CD4-positive, alpha-beta T cell (primary cell): Measurements from ENCODE around the gene CASP10. TPM values are rescaled to one million over a fixed set of nuclear protein-coding genes. Genes with fewer than 3 reads are reported as not detected.

Experiments
- ATAC-seq: fragments of 200-7000 bp; cut with Tn5 transposase; one replicate; pipeline ENCODE4 v1.10.0; 2022; ENCODE audit warnings: mild to moderate bottlenecking; ENCODE audit not compliant: poor library complexity
- CTCF ChIA-PET: fragments of 350-600 bp; sonication (Branson Sonifier 250); formaldehyde crosslinking; loops from one replicate; lab custom pipeline; 2021; ENCODE audit warnings: antibody characterized with exemption, inconsistent platforms; lab: Charles Lee
- POLR2A ChIA-PET: fragments of 350-600 bp; sonication (Branson Sonifier 250); formaldehyde crosslinking; loops from one replicate; lab custom pipeline; 2021; ENCODE audit warnings: antibody characterized with exemption, inconsistent platforms; lab: Charles Lee
- DNase-seq, 14 experiments: peaks; one replicate each; pipeline ENCODE4 v3.0.0-alpha.2; 2013 to 2020; ENCODE audit warnings: mixed read lengths in 2 of 14
- H3K27ac ChIP-seq, 2 donors: one replicate each; pipeline versions ENCODE4 v1.5.1 to v1.7.0; 2013; ENCODE audit warnings: low read length in 2 of 2, low read depth in 1 of 2, mild to moderate bottlenecking in 1 of 2
- H3K27me3 ChIP-seq, 2 experiments: 1 replicate in 1 of 2; 2 replicates in 1 of 2; pipeline versions ENCODE4 v1.6.1 to v1.7.0; 2013; ENCODE audit warnings: low read length in 2 of 2, control low read depth in 1 of 2, mild to moderate bottlenecking in 1 of 2, moderate library complexity in 1 of 2; ENCODE audit not compliant: insufficient read depth in 2 of 2, control insufficient read depth in 1 of 2
- H3K36me3 ChIP-seq: one replicate; pipeline ENCODE4 v1.6.1; 2013; ENCODE audit warnings: low read length, control low read depth; ENCODE audit not compliant: insufficient read depth
- H3K4me1 ChIP-seq: one replicate; pipeline ENCODE4 v1.6.1; 2013; ENCODE audit warnings: low read length, control low read depth; ENCODE audit not compliant: insufficient read depth
- H3K4me3 ChIP-seq: one replicate; pipeline ENCODE4 v1.5.1; 2013; ENCODE audit warnings: mild to moderate bottlenecking, low read length, moderate library complexity
- H3K9me3 ChIP-seq, 2 experiments: 1 replicate in 1 of 2; 2 replicates in 1 of 2; pipeline versions ENCODE4 v1.6.1 to v1.7.0; 2013; ENCODE audit warnings: low read length in 2 of 2, mild to moderate bottlenecking in 2 of 2, control low read depth in 1 of 2, moderate library complexity in 1 of 2; ENCODE audit not compliant: control insufficient read depth in 1 of 2, insufficient read depth in 1 of 2
- H3K27ac Mint-ChIP-seq: one replicate; pipeline ENCODE4 v1.8.0; 2020; ENCODE audit warnings: mixed read lengths
- H3K27me3 Mint-ChIP-seq: one replicate; pipeline ENCODE4 v1.8.0; 2021; ENCODE audit warnings: mixed read lengths
- H3K36me3 Mint-ChIP-seq: one replicate; pipeline ENCODE4 v1.8.0; 2021; ENCODE audit warnings: low read depth, mixed read lengths
- H3K4me1 Mint-ChIP-seq: one replicate; pipeline ENCODE4 v1.8.0; 2021; ENCODE audit warnings: low read depth, mixed read lengths
- H3K4me3 Mint-ChIP-seq: one replicate; pipeline ENCODE4 v1.8.0; 2020; ENCODE audit warnings: mild to moderate bottlenecking, mixed read lengths
- H3K9me3 Mint-ChIP-seq: one replicate; pipeline ENCODE4 v1.8.0; 2020; ENCODE audit warnings: mixed read lengths
- intact Hi-C, 2 experiments: fragments of 100-400 bp; cut with DNase I in 1 of 2; cut with micrococcal nuclease in 1 of 2; formaldehyde crosslinking; loops; one replicate each; pipeline versions ENCODE4 v1.15.1 to v1.9.0; 2023 to 2025; cut with DNase I, micrococcal nuclease
- polyA plus RNA-seq, 2 donors: library from polyadenylated mRNA; unstranded; fragments of 120-200 nt; gene quantifications; one replicate each; pipeline ENCODE4 v1.2.1, GENCODE V29; 2013
- total RNA-seq, 174 experiments: library from RNA in 2 of 174; stranded (reverse) in 2 of 174; gene quantifications; one replicate each; pipeline ENCODE4 v1.2.3 and lab custom pipeline; 2021 to 2026
- TF ChIP-seq, protein P1 (sequence below): fragments of 200-600 bp; IDR thresholded peaks from one replicate; pipeline ENCODE4 v1.8.0; 2022; ENCODE audit warnings: antibody characterized with exemption, mild to moderate bottlenecking

Gene CASP10
- total RNA-seq (10 to 100 TPM; 12.6 to 13.7 TPM), total RNA-seq (lab: John Stamatoyannopoulos, UW) (8.4 to 129 (median 57.5) reads per million in 172 experiments)
- 23.5 TPM for polyA plus RNA-seq (2013, experiment 1 of 2)
- 25.5 TPM for polyA plus RNA-seq (2013, experiment 2 of 2)

DNA sequence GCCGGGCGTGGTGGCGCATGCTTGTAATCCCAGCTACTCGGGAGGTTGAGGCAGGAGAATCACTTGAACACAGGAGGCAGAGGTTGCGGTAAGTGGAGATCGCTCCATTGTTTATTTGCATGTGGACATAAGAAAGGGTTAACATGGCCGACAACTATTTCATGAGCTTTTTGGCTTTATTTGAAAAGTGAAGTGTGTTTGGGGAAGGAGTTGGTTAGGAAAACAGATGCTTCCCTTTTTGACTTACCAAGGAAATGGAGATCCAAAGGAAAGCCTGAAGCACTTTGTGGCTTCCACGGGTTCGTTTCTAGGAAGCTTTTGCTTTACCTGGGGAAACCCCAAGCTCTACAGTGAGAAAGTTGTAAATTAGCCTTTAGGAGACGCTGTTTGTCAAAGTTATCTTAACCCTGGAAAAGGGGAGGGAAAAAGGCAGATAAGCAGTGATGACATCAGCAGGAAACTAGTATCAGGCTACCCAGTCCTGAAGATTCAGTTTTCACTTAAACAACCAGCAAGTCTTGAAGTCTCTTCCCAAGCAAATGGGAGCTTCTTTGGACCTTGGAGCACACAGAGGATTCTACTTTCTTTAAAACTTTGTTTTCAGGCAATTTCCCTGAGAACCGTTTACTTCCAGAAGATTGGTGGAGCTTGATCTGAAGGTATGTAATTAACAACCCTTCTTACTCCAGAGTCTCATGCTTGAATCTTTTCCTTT, at the start of gene CASP10:
Gene CASP10, plus strand, starts transcription at position 492 of the 715 bp plus-strand sequence. CDS start 2,637 bp downstream, outside the sequence.
- peak within 1 kb of the TSS; percentile 62 to 69 for H3K27ac ChIP-seq
- H3K36me3 Mint-ChIP-seq: peaks cover 38% of the 10 kb centered on the region
- peak within 1 kb of the TSS; percentile 91 for H3K27ac Mint-ChIP-seq
- intact Hi-C loops: loop anchor here (1.0 to 5.0 kb wide), 7 partner anchors 8 to 994 kb away; partner anchors contain the start of gene ORC2 (in 1 of the 2)
- H3K36me3 ChIP-seq: peaks cover 15% of the 10 kb centered on the region
- H3K4me3 ChIP-seq: peak within 1 kb of the TSS; percentile 77
- peak; percentile 89 for ATAC-seq
- TF ChIP-seq, protein P1, sequence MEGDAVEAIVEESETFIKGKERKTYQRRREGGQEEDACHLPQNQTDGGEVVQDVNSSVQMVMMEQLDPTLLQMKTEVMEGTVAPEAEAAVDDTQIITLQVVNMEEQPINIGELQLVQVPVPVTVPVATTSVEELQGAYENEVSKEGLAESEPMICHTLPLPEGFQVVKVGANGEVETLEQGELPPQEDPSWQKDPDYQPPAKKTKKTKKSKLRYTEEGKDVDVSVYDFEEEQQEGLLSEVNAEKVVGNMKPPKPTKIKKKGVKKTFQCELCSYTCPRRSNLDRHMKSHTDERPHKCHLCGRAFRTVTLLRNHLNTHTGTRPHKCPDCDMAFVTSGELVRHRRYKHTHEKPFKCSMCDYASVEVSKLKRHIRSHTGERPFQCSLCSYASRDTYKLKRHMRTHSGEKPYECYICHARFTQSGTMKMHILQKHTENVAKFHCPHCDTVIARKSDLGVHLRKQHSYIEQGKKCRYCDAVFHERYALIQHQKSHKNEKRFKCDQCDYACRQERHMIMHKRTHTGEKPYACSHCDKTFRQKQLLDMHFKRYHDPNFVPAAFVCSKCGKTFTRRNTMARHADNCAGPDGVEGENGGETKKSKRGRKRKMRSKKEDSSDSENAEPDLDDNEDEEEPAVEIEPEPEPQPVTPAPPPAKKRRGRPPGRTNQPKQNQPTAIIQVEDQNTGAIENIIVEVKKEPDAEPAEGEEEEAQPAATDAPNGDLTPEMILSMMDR: peak; percentile 64
- ChIA-PET CTCF (interaction anchor here (0.6 to 2.7 kb wide), 26 partner anchors 11 to 316 kb away, joined by 3 to 105 read pairs (median 4); partner anchors contain the start of genes CFLAR and ORC2), POLR2A (interaction anchor here (0.6 to 3.3 kb wide), 26 partner anchors 9 to 319 kb away, joined by 3 to 120 read pairs (median 5); partner anchors contain the start of genes CASP8, CFLAR, CLK1 and NIF3L1)
- H3K9me3 ChIP-seq: no peaks in the 10 kb centered on the region
- no peaks in the 10 kb centered on the region for H3K27me3 Mint-ChIP-seq
- H3K9me3 Mint-ChIP-seq: no peaks in the 10 kb centered on the region
- DNase-seq: peak in 4 of 14 experiments; percentile 39 to 89 (median 88)
- peaks cover 45% of the 10 kb centered on the region for H3K4me1 Mint-ChIP-seq
- no peaks in the 10 kb centered on the region for H3K27me3 ChIP-seq
- H3K4me3 Mint-ChIP-seq: peak within 1 kb of the TSS; percentile 96
- H3K4me1 ChIP-seq: peaks cover 38% of the 10 kb centered on the region

DNA sequence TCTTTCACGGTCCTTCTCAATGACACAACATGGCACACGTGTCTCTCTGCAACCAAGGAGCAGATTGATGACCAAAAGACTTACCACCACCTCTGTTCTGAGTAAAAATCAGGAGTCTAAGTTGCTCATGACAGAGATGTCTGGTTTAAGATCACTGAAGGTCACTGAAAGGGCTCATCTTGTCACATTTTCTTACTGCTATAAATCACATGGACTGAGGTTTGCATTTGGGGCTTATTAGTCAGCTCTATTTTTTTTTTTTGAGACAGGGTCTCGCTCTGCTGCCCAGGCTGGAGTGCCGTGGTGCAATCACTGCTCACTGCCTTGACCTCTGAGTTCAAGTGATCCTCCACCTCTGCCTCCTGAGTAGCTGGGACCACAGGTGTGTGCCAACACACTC, 47.6 kb upstream of the CASP10 start:
- H3K4me1 Mint-ChIP-seq: peaks cover 49% of the 10 kb centered on the region
- Histone ChIP-seq H3K36me3 (peaks cover 73% of the 10 kb centered on the region), H3K4me1 (peaks cover 45% of the 10 kb centered on the region), H3K9me3 (no peaks in the 10 kb centered on the region), H3K27ac (no peak overlapping the region), H3K27me3 (no peaks in the 10 kb centered on the region), H3K4me3 (no peak overlapping the region)
- ATAC-seq (no peak), DNase-seq (no peak)
- no peaks in the 10 kb centered on the region for H3K27me3 Mint-ChIP-seq
- ChIA-PET CTCF (interaction anchor here (0.9 to 1.3 kb wide), 2 partner anchors 23 to 66 kb away, joined by 3 read pairs; no protein-coding TSS in a partner anchor), POLR2A (interaction anchor here (0.8 to 1.7 kb wide), 3 partner anchors 9 to 17 kb away, joined by 3 to 4 read pairs (median 4); no protein-coding TSS in a partner anchor)
- H3K4me3 Mint-ChIP-seq: no peak overlapping the region
- peaks cover 88% of the 10 kb centered on the region for H3K36me3 Mint-ChIP-seq
- TF ChIP-seq, protein P1: no peak
- H3K27ac Mint-ChIP-seq: peak overlapping the region; percentile 60
- no peaks in the 10 kb centered on the region for H3K9me3 Mint-ChIP-seq
- intact Hi-C loops: no loop called here

GRCh38 chr2:201136889-201137321, 46.0 kb upstream of the CASP10 start:
- Mint-ChIP-seq H3K27ac (peak overlapping the region; percentile 60), H3K36me3 (peaks cover 88% of the 10 kb centered on the region), H3K27me3 (no peaks in the 10 kb centered on the region), H3K4me3 (no peak overlapping the region), H3K9me3 (no peaks in the 10 kb centered on the region), H3K4me1 (peaks cover 34% of the 10 kb centered on the region)
- ChIA-PET CTCF (no interaction called here), POLR2A (interaction anchor here (1.5 kb wide), 1 partner anchor 19 kb away, joined by 4 read pairs; no protein-coding TSS in a partner anchor)
- Histone ChIP-seq H3K4me1 (peaks cover 30% of the 10 kb centered on the region), H3K9me3 (no peaks in the 10 kb centered on the region), H3K36me3 (peaks cover 88% of the 10 kb centered on the region), H3K27me3 (no peaks in the 10 kb centered on the region), H3K27ac (no peak overlapping the region), H3K4me3 (no peak overlapping the region)
- TF ChIP-seq, protein P1: no peak
- intact Hi-C loops: no loop called here
- ATAC-seq (no peak), DNase-seq (no peak)
